ENCODE results near the gene WDR81.

DNA sequence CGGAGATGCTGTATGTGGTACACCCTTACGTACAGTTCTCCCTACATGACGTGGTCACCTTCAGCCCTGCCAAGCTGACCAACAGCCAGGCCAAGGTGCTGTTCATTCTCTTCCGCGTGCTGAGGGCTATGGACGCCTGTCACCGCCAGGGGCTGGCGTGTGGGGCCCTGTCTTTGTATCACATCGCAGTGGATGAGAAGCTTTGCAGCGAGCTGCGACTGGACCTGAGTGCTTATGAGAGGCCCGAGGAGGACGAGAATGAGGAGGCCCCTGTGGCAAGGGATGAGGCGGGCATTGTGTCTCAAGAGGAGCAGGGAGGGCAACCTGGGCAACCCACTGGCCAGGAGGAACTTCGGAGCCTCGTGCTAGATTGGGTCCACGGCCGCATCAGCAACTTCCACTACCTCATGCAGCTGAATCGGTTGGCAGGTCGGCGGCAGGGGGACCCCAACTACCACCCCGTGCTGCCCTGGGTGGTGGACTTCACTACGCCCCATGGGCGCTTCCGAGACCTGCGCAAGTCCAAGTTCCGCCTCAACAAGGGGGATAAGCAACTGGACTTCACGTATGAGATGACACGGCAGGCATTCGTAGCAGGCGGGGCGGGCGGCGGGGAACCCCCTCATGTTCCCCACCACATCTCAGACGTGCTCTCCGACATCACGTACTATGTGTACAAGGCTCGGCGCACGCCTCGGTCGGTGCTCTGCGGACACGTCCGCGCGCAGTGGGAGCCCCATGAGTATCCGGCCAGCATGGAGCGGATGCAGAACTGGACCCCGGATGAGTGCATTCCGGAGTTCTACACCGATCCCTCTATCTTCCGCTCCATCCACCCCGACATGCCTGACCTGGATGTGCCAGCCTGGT is 1.4 kb downstream of the WDR81 start:
- TF ChIP-seq, protein P1, sequence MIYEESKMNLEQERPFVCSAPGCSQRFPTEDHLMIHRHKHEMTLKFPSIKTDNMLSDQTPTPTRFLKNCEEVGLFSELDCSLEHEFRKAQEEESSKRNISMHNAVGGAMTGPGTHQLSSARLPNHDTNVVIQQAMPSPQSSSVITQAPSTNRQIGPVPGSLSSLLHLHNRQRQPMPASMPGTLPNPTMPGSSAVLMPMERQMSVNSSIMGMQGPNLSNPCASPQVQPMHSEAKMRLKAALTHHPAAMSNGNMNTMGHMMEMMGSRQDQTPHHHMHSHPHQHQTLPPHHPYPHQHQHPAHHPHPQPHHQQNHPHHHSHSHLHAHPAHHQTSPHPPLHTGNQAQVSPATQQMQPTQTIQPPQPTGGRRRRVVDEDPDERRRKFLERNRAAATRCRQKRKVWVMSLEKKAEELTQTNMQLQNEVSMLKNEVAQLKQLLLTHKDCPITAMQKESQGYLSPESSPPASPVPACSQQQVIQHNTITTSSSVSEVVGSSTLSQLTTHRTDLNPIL (CRISPR knock-in tag; IDR thresholded peaks at IDR 0.05; ENCODE audit: low read depth) = no peak
- TF ChIP-seq PPARA (CRISPR knock-in tag; IDR thresholded peaks at IDR 0.05; ENCODE audit: borderline replicate concordance) = no peak
- no peak for TF ChIP-seq ZFP30 (CRISPR knock-in tag; IDR thresholded peaks at IDR 0.05)
- no peak for TF ChIP-seq ZFP3 (CRISPR knock-in tag; IDR thresholded peaks at IDR 0.05)
- TF ChIP-seq OSR1 (CRISPR knock-in tag; IDR thresholded peaks at IDR 0.05) = no peak
- no peak for TF ChIP-seq ISL1 (CRISPR knock-in tag; IDR thresholded peaks at IDR 0.05)
- TF ChIP-seq, protein P2, sequence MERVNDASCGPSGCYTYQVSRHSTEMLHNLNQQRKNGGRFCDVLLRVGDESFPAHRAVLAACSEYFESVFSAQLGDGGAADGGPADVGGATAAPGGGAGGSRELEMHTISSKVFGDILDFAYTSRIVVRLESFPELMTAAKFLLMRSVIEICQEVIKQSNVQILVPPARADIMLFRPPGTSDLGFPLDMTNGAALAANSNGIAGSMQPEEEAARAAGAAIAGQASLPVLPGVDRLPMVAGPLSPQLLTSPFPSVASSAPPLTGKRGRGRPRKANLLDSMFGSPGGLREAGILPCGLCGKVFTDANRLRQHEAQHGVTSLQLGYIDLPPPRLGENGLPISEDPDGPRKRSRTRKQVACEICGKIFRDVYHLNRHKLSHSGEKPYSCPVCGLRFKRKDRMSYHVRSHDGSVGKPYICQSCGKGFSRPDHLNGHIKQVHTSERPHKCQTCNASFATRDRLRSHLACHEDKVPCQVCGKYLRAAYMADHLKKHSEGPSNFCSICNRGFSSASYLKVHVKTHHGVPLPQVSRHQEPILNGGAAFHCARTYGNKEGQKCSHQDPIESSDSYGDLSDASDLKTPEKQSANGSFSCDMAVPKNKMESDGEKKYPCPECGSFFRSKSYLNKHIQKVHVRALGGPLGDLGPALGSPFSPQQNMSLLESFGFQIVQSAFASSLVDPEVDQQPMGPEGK (CRISPR knock-in tag; IDR thresholded peaks at IDR 0.05; ENCODE audit: borderline replicate concordance) = no peak
- no peak for TF ChIP-seq SNAI2 (CRISPR knock-in tag; IDR thresholded peaks at IDR 0.05)
- TF ChIP-seq BACH2 (CRISPR knock-in tag; IDR thresholded peaks at IDR 0.05; ENCODE audit: borderline replicate concordance) = no peak
- no peak for TF ChIP-seq RARB (CRISPR knock-in tag; IDR thresholded peaks at IDR 0.05)
- TF ChIP-seq TOX (CRISPR knock-in tag; IDR thresholded peaks at IDR 0.05; ENCODE audit: borderline replicate concordance) = no peak
- no peak for TF ChIP-seq ARNTL (CRISPR knock-in tag; IDR thresholded peaks at IDR 0.05; ENCODE audit: borderline replicate concordance, low read depth)
- no peak for TF ChIP-seq TCF4 (CRISPR knock-in tag; IDR thresholded peaks at IDR 0.05; ENCODE audit: borderline replicate concordance)

Data from SK-N-SH treated with all-trans-retinoic acid at 6 μM for 48 hours (cell line).